Measurements from ENCODE around the gene EHD4. TPM values are rescaled to one million over a fixed set of nuclear protein-coding genes. Genes with fewer than 3 reads are reported as not detected.

Gene EHD4
- total and polyA plus RNA-seq, 2 donors (not counting 3 experiments of a cell fraction or from before 2014, with no cell fraction given): 96.7 to 128 TPM

- dilution Hi-C loops (cut with MboI; ENCODE audit: extremely low pct_ligation_motif_present, low sequenced_read_pairs) (no loop called here), intact Hi-C loops (cut with micrococcal nuclease) (no loop called here)
- H3K4me3 ChIP-seq (replicated peaks in 1 of 3; ENCODE audit: insufficient read depth in 1 of 3, low read depth in 1 of 3, low read length in 3 of 3): no peak overlapping the region
- H3K9me3 ChIP-seq (replicated peaks; ENCODE audit: control insufficient read depth, insufficient read depth, low read length): no peaks in the 10 kb centered on the region
- ChIA-PET POLR2A (no interaction called here), CTCF (interaction anchor here (1.5 to 2.3 kb wide), 2 partner anchors 11 to 19 kb away, joined by 3 to 12 read pairs; no protein-coding TSS in a partner anchor)
- no peak overlapping the region for H2AFZ ChIP-seq (ENCODE audit: low read depth, low read length)
- H3K9ac ChIP-seq (replicated peaks; ENCODE audit: extremely low read depth, insufficient read depth, low read length): no peak overlapping the region
- H3K4me1 ChIP-seq (ENCODE audit: control insufficient read depth, extremely low read depth, insufficient read depth, low read length): no peaks in the 10 kb centered on the region
- FAIRE-seq (no peak), DNase-seq (ENCODE audit: low read depth, low spot score) (no peak)
- TF ChIP-seq, protein P1, sequence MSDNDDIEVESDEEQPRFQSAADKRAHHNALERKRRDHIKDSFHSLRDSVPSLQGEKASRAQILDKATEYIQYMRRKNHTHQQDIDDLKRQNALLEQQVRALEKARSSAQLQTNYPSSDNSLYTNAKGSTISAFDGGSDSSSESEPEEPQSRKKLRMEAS (IDR thresholded peaks at IDR 0.05; ENCODE audit: insufficient read depth, insufficient read length): no peak
- TF ChIP-seq POLR2AphosphoS5 (IDR thresholded peaks at IDR 0.05; ENCODE audit: insufficient read depth, low read depth, low read length) (no peak), GATA2 (IDR thresholded peaks at IDR 0.05; ENCODE audit: insufficient read depth, insufficient read length, low read depth, low read length) (no peak), POLR2A (IDR thresholded peaks at IDR 0.05; ENCODE audit: low read depth, low read length) (no peak), JUN (IDR thresholded peaks at IDR 0.05; ENCODE audit: borderline replicate concordance, insufficient read depth, insufficient read length, low read depth) (no peak), MYC (IDR thresholded peaks at IDR 0.05; ENCODE audit: low read depth, low read length) (no peak), FOS (IDR thresholded peaks at IDR 0.05; ENCODE audit: borderline replicate concordance, insufficient read depth, low read length) (no peak), EZH2 (IDR thresholded peaks at IDR 0.05; ENCODE audit: borderline replicate concordance, low read depth, low read length, severe bottlenecking) (no peak)
- TF ChIP-seq, protein P2, sequence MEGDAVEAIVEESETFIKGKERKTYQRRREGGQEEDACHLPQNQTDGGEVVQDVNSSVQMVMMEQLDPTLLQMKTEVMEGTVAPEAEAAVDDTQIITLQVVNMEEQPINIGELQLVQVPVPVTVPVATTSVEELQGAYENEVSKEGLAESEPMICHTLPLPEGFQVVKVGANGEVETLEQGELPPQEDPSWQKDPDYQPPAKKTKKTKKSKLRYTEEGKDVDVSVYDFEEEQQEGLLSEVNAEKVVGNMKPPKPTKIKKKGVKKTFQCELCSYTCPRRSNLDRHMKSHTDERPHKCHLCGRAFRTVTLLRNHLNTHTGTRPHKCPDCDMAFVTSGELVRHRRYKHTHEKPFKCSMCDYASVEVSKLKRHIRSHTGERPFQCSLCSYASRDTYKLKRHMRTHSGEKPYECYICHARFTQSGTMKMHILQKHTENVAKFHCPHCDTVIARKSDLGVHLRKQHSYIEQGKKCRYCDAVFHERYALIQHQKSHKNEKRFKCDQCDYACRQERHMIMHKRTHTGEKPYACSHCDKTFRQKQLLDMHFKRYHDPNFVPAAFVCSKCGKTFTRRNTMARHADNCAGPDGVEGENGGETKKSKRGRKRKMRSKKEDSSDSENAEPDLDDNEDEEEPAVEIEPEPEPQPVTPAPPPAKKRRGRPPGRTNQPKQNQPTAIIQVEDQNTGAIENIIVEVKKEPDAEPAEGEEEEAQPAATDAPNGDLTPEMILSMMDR (IDR thresholded peaks at IDR 0.05; ENCODE audit: extremely low read depth in 1 of 2, insufficient read depth in 1 of 2, low read depth in 1 of 2, low read length in 2 of 2): no peak
- no peak overlapping the region for H3K4me2 ChIP-seq (ENCODE audit: insufficient read depth, low read length)
- no peak overlapping the region for H3K27ac ChIP-seq (ENCODE audit: insufficient read depth, low read depth, low read length)
- H3K9me1 ChIP-seq (replicated peaks; ENCODE audit: control insufficient read depth, extremely low read depth, insufficient read depth, low read length): no peaks in the 10 kb centered on the region
- peaks cover 8 to 29% of the 10 kb centered on the region in 2 experiments for H3K36me3 ChIP-seq (ENCODE audit: control insufficient read depth in 2 of 2, extremely low read depth in 1 of 2, insufficient read depth in 2 of 2, low read length in 2 of 2)
- no peaks in the 10 kb centered on the region for H3K27me3 ChIP-seq (ENCODE audit: control insufficient read depth in 2 of 2, insufficient read depth in 2 of 2, low read length in 2 of 2)
- H3K79me2 ChIP-seq (ENCODE audit: control insufficient read depth, insufficient read depth, low read length): no peaks in the 10 kb centered on the region
- no peaks in the 10 kb centered on the region for H4K20me1 ChIP-seq (replicated peaks; ENCODE audit: control insufficient read depth, extremely low read depth, insufficient read depth, low read length)
- BruUV-seq (replicated peaks): no TSS peak
These were observed 109.7 kb downstream of the EHD4 start for GRCh38 chr15:41862515-41863116.
